K562 (cell line): Measurements from ENCODE around the gene RAB31. TPM values are rescaled to one million over a fixed set of nuclear protein-coding genes. Genes with fewer than 3 reads are reported as not detected.

Source experiments
- ARID2 ChIP-seq: fragments of 450-650 bp; IDR thresholded peaks from 2 replicates; pipeline ENCODE4 v1.6.1; 2017; ENCODE audit warnings: antibody characterized with exemption, mild to moderate bottlenecking
- CC2D1A ChIP-seq: fragments of 450-650 bp; IDR thresholded peaks from 2 replicates; pipeline ENCODE4 v1.6.1; 2017; ENCODE audit warnings: mild to moderate bottlenecking
- ERF ChIP-seq: fragments of 450-650 bp; formaldehyde crosslinking; IDR thresholded peaks from 2 replicates; pipeline ENCODE4 v1.4.0; 2020; ENCODE audit warnings: mild to moderate bottlenecking, mixed read lengths
- FIP1L1 ChIP-seq: fragments of 200-400 bp; formaldehyde crosslinking; IDR thresholded peaks from 2 replicates; pipeline ENCODE4 v1.6.1; 2018; ENCODE audit warnings: mild to moderate bottlenecking, low read depth, low read length; ENCODE audit not compliant: poor library complexity, severe bottlenecking
- GMEB1 ChIP-seq: fragments of 250-450 bp; sonication (Bioruptor Pico); IDR thresholded peaks from 2 replicates; pipeline ENCODE4 v1.4.0; 2020; ENCODE audit warnings: mild to moderate bottlenecking
- HMGN3 ChIP-seq: IDR thresholded peaks from 2 replicates; pipeline ENCODE4 v1.6.1; 2011; ENCODE audit warnings: borderline replicate concordance, low read depth, mild to moderate bottlenecking, mixed read lengths, low read length; ENCODE audit not compliant: insufficient read length; ENCODE audit errors: extremely low read depth
- RCOR1 ChIP-seq, 2 experiments: IDR thresholded peaks; 2 replicates each; pipeline ENCODE4 v1.6.1; 2012; ENCODE audit warnings: low read depth in 2 of 2, low read length in 2 of 2, borderline replicate concordance in 1 of 2, improper control_type of control experiment in 1 of 2
- RUNX1 ChIP-seq: sonication (generic); IDR thresholded peaks from 2 replicates; pipeline ENCODE4 v1.6.1; 2016; ENCODE audit warnings: antibody characterized with exemption, low read depth
- TAF15 ChIP-seq: fragments of 200-400 bp; formaldehyde crosslinking; IDR thresholded peaks from 2 replicates; pipeline ENCODE4 v1.6.1; 2017; ENCODE audit warnings: mild to moderate bottlenecking, low read depth, low read length, moderate library complexity
- THAP12 ChIP-seq: fragments of 250-450 bp; sonication (Bioruptor Pico); IDR thresholded peaks from 2 replicates; pipeline ENCODE4 v1.9.0; 2021; ENCODE audit warnings: mild to moderate bottlenecking, inconsistent platforms
- USF1 ChIP-seq: sonication (generic); formaldehyde crosslinking; IDR thresholded peaks from 2 replicates; pipeline ENCODE4 v1.9.0; 2022; ENCODE audit warnings: mild to moderate bottlenecking, missing genetic modification reagents
- polyA plus RNA-seq, 8 experiments: library from polyadenylated mRNA; depleted of rRNA in 4 of 8; stranded (reverse) in 5 of 8; unstranded in 3 of 8; fragments of >200 nt; fragmentation: Nextera tagmentation in 2 of 8; fragmentation: Illumina TruSeq in 1 of 8; extraction: Ambion mirVana in 2 of 8; extraction: Trizol in 1 of 8; gene quantifications; 2 replicates each; pipeline versions ENCODE4 v1.2.1 to v1.2.3, GENCODE V29; 2011 to 2014; ENCODE audit warnings: inconsistent platforms in 1 of 8, missing spikeins in 1 of 8
- total RNA-seq, 7 experiments: library from RNA; depleted of rRNA in 6 of 7; stranded (reverse); fragments of >200 nt in 6 of 7; fragmentation: Illumina TruSeq in 2 of 7; extraction: Trizol in 2 of 7; gene quantifications; 2 replicates each; pipeline versions ENCODE4 v1.2.1 to v1.2.3, GENCODE V29; 2011 to 2021; ENCODE audit warnings: low replicate concordance in 1 of 7
- TF ChIP-seq, protein P1 (sequence below): sonication (generic); formaldehyde crosslinking; IDR thresholded peaks from 2 replicates; pipeline ENCODE4 v1.4.0; 2020; ENCODE audit warnings: mild to moderate bottlenecking, missing genetic modification reagents
- TF ChIP-seq, protein P2 (sequence below), 2 experiments: fragments of 450-650 bp; conservative IDR thresholded peaks; 2 replicates each; pipeline ENCODE4 v1.6.1; 2017; ENCODE audit warnings: mild to moderate bottlenecking in 2 of 2, moderate library complexity in 2 of 2
- TF ChIP-seq, protein P3 (sequence below), 2 experiments: IDR thresholded peaks; 2 replicates each; pipeline ENCODE4 v1.6.1; 2011; ENCODE audit warnings: borderline replicate concordance in 1 of 2, control low read depth in 1 of 2, low read depth in 1 of 2, low read length in 1 of 2, mild to moderate bottlenecking in 1 of 2, mixed read lengths in 1 of 2, moderate library complexity in 1 of 2; ENCODE audit not compliant: insufficient read depth in 1 of 2, insufficient read length in 1 of 2, poor library complexity in 1 of 2, severe bottlenecking in 1 of 2; ENCODE audit errors: extremely low read depth in 1 of 2

Gene RAB31
- total and polyA plus RNA-seq, 9 of the 15 experiments (the other 6 are each of a cell fraction or from before 2014, with no cell fraction given) = 20.7 to 70.4 (median 41.3) TPM

- TF ChIP-seq THAP12 (CRISPR knock-in tag) (no peak), FIP1L1 (no peak), TAF15 (no peak), ERF (CRISPR knock-in tag) (0 out of 2 replicates have a peak, but pooled peaks have one; percentile 24), RUNX1 (no peak), ARID2 (peak; percentile 91), RCOR1 (IDR thresholded peaks at IDR 0.05; ENCODE audit: borderline replicate concordance in 1 of 2, low read depth in 2 of 2, low read length in 2 of 2) (peak in 1 of 2 experiments; percentile 51; a peak in 1 of 4 replicates), CC2D1A (peak; percentile 78), GMEB1 (CRISPR knock-in tag) (0 out of 2 replicates have a peak, but pooled peaks have one; percentile 40), USF1 (CRISPR knock-in tag) (0 out of 2 replicates have a peak, but pooled peaks have one; percentile 25), HMGN3 (no peak)
- TF ChIP-seq, protein P1, sequence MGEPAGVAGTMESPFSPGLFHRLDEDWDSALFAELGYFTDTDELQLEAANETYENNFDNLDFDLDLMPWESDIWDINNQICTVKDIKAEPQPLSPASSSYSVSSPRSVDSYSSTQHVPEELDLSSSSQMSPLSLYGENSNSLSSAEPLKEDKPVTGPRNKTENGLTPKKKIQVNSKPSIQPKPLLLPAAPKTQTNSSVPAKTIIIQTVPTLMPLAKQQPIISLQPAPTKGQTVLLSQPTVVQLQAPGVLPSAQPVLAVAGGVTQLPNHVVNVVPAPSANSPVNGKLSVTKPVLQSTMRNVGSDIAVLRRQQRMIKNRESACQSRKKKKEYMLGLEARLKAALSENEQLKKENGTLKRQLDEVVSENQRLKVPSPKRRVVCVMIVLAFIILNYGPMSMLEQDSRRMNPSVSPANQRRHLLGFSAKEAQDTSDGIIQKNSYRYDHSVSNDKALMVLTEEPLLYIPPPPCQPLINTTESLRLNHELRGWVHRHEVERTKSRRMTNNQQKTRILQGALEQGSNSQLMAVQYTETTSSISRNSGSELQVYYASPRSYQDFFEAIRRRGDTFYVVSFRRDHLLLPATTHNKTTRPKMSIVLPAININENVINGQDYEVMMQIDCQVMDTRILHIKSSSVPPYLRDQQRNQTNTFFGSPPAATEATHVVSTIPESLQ (CRISPR knock-in tag) = 0 out of 2 replicates have a peak, but pooled peaks have one; percentile 5
- TF ChIP-seq, protein P2, sequence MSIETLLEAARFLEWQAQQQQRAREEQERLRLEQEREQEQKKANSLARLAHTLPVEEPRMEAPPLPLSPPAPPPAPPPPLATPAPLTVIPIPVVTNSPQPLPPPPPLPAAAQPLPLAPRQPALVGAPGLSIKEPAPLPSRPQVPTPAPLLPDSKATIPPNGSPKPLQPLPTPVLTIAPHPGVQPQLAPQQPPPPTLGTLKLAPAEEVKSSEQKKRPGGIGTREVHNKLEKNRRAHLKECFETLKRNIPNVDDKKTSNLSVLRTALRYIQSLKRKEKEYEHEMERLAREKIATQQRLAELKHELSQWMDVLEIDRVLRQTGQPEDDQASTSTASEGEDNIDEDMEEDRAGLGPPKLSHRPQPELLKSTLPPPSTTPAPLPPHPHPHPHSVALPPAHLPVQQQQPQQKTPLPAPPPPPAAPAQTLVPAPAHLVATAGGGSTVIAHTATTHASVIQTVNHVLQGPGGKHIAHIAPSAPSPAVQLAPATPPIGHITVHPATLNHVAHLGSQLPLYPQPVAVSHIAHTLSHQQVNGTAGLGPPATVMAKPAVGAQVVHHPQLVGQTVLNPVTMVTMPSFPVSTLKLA (conservative IDR thresholded peaks at IDR 0.05) = peak in 1 of 2 experiments; percentile 34; a peak in 1 of 4 replicates
- TF ChIP-seq, protein P3, sequence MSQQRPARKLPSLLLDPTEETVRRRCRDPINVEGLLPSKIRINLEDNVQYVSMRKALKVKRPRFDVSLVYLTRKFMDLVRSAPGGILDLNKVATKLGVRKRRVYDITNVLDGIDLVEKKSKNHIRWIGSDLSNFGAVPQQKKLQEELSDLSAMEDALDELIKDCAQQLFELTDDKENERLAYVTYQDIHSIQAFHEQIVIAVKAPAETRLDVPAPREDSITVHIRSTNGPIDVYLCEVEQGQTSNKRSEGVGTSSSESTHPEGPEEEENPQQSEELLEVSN (IDR thresholded peaks at IDR 0.05; ENCODE audit: borderline replicate concordance in 1 of 2, extremely low read depth in 1 of 2, insufficient read depth in 1 of 2, insufficient read length in 1 of 2, low read depth in 1 of 2, low read length in 1 of 2, poor library complexity in 1 of 2, severe bottlenecking in 1 of 2) = no peak
Measured at GRCh38 chr18:9683418-9684396, 24.4 kb upstream of the RAB31 start (continued).
